OCI-LY1 (cell line): ENCODE data around the gene DIP2C.

Source experiments
- H2AFZ ChIP-seq: fragments of 200-600 bp; sonication (generic), shearing (Covaris generic); 2 replicates; pipeline ENCODE4 v1.6.0; 2014; ENCODE audit warnings: antibody characterized with exemption, mild to moderate bottlenecking, low read length
- H3F3A ChIP-seq: fragments of 200-600 bp; sonication (generic), shearing (Covaris generic); 2 replicates; pipeline ENCODE4 v1.6.0; 2014; ENCODE audit warnings: mild to moderate bottlenecking, antibody characterized with exemption, low read length, moderate library complexity; ENCODE audit not compliant: insufficient read depth
- H3K27ac ChIP-seq: fragments of 200-600 bp; sonication (generic); 2 replicates; pipeline ENCODE4 v1.5.1; 2014; ENCODE audit warnings: low read length, mixed run types, mild to moderate bottlenecking, low read depth; ENCODE audit not compliant: poor library complexity, severe bottlenecking
- H3K27me3 ChIP-seq: fragments of 200-600 bp; sonication (generic); 2 replicates; pipeline ENCODE4 v1.6.0; 2014; ENCODE audit warnings: antibody characterized with exemption, mild to moderate bottlenecking, low read length, moderate library complexity; ENCODE audit not compliant: insufficient read depth
- H3K36me3 ChIP-seq: fragments of 200-600 bp; sonication (generic); 2 replicates; pipeline ENCODE4 v1.6.1; 2014; ENCODE audit warnings: mild to moderate bottlenecking, antibody characterized with exemption, low read length, moderate library complexity, mixed read lengths; ENCODE audit not compliant: insufficient read depth
- H3K4me1 ChIP-seq: fragments of 200-600 bp; sonication (generic); 2 replicates; pipeline ENCODE4 v1.5.1; 2014; ENCODE audit warnings: mild to moderate bottlenecking, low read length, moderate library complexity; ENCODE audit not compliant: insufficient read depth, severe bottlenecking
- H3K4me2 ChIP-seq: fragments of 200-600 bp; sonication (generic), shearing (Covaris generic); 2 replicates; pipeline ENCODE4 v1.6.1; 2014; ENCODE audit warnings: low read length
- H3K4me3 ChIP-seq: fragments of 200-600 bp; sonication (generic); 2 replicates; pipeline ENCODE4 v1.5.1; 2014; ENCODE audit warnings: low read length, low read depth, mild to moderate bottlenecking, mixed read lengths; ENCODE audit not compliant: poor library complexity, severe bottlenecking
- H3K79me2 ChIP-seq: fragments of 200-600 bp; shearing (Covaris generic); 2 replicates; pipeline ENCODE4 v1.6.1; 2016; ENCODE audit warnings: mixed run types, low read length, mixed read lengths; ENCODE audit not compliant: insufficient read depth
- H3K9ac ChIP-seq: fragments of 200-600 bp; sonication (generic), shearing (Covaris generic); 2 replicates; pipeline ENCODE4 v1.6.1; 2014; ENCODE audit warnings: mild to moderate bottlenecking, low read length, mixed read lengths
- H3K9me2 ChIP-seq: fragments of 200-600 bp; sonication (generic), shearing (Covaris generic); 2 replicates; pipeline ENCODE4 v1.6.1; 2014; ENCODE audit warnings: low read depth, mild to moderate bottlenecking, low read length, mixed read lengths
- H3K9me3 ChIP-seq: fragments of 200-600 bp; shearing (Covaris generic); 2 replicates; pipeline ENCODE4 v1.6.1; 2014; ENCODE audit warnings: low read length, mixed read lengths
- H4K20me1 ChIP-seq: fragments of 200-600 bp; sonication (generic), shearing (Covaris generic); 2 replicates; pipeline ENCODE4 v1.6.0; 2016; ENCODE audit warnings: mild to moderate bottlenecking, low read length; ENCODE audit not compliant: insufficient read depth
- CTCF ChIP-seq: fragments of 200-600 bp; sonication (generic), shearing (Covaris generic); IDR thresholded peaks from 2 replicates; pipeline ENCODE4 v1.5.1; 2017; ENCODE audit warnings: mild to moderate bottlenecking, antibody characterized with exemption, low read length, moderate library complexity, mixed read lengths
- EZH2 ChIP-seq: fragments of 200-600 bp; sonication (generic), shearing (Covaris generic); IDR thresholded peaks from 2 replicates; pipeline ENCODE4 v1.8.0; 2017; ENCODE audit warnings: borderline replicate concordance, mixed run types, mild to moderate bottlenecking, antibody characterized with exemption, low read length, moderate library complexity, mixed read lengths

The DIP2C gene

GRCh38 chr10:565676-566075, 123.8 kb downstream of the DIP2C start:
- peak overlapping the region; percentile 100 for H3K27ac ChIP-seq
- H3K9ac ChIP-seq: peak overlapping the region; percentile 67
- H3K4me2 ChIP-seq: peak overlapping the region; percentile 46
- peak overlapping the region; percentile 33 for H3K4me3 ChIP-seq
- H4K20me1 ChIP-seq: no peaks in the 10 kb centered on the region
- H3K36me3 ChIP-seq: peaks cover 28% of the 10 kb centered on the region
- no peak for TF ChIP-seq EZH2
- TF ChIP-seq CTCF: no peak
- H3K4me1 ChIP-seq: peaks cover 86% of the 10 kb centered on the region
- H3K27me3 ChIP-seq: no peaks in the 10 kb centered on the region
- no peaks in the 10 kb centered on the region for H3K9me2 ChIP-seq
- no peak overlapping the region for H2AFZ ChIP-seq
- peaks cover 10% of the 10 kb centered on the region for H3K9me3 ChIP-seq
- H3K79me2 ChIP-seq: peaks cover 44% of the 10 kb centered on the region
- peaks cover 8% of the 10 kb centered on the region for H3F3A ChIP-seq

GRCh38 chr10:565146-565545, 124.3 kb downstream of the DIP2C start:
- Histone ChIP-seq H3K4me1 (peaks cover 92% of the 10 kb centered on the region), H3K9me2 (no peaks in the 10 kb centered on the region), H2AFZ (no peak overlapping the region), H3K9me3 (peaks cover 10% of the 10 kb centered on the region), H3K4me2 (peak overlapping the region; percentile 46), H3K27me3 (no peaks in the 10 kb centered on the region), H3K79me2 (peaks cover 44% of the 10 kb centered on the region), H4K20me1 (no peaks in the 10 kb centered on the region), H3K36me3 (peaks cover 22% of the 10 kb centered on the region), H3K27ac (peak overlapping the region; percentile 100), H3F3A (peaks cover 8% of the 10 kb centered on the region), H3K4me3 (peak overlapping the region; percentile 33), H3K9ac (peak overlapping the region; percentile 67)
- TF ChIP-seq EZH2 (no peak), CTCF (no peak)

DNA sequence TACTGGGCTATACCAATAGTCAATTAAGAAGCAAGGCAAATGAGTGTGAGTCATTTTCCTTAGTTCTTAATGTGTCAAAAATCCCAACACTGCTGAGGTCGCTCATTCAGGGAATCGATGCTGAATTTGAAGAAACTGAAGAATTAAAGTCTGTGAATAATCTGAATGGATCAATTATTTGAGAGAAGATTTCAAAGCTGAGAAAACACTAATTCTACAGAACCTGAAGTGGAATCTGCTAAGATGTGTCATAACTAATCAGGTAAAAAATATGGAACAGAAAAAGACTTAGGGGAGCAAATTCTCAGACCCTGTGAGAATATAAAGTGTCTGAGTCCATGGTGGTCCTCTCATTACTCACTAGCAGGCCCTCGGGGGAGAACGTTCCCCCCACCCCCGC, 125.6 kb downstream of the DIP2C start:
- Histone ChIP-seq H3K9me2 (no peaks in the 10 kb centered on the region), H3K27me3 (no peaks in the 10 kb centered on the region), H3K27ac (peak overlapping the region; percentile 100), H2AFZ (no peak overlapping the region), H3F3A (peaks cover 8% of the 10 kb centered on the region), H3K9ac (peak overlapping the region; percentile 75; the same call in 1 of the 2 replicates), H3K4me3 (peak overlapping the region; percentile 33), H3K4me2 (peak overlapping the region; percentile 68; the same call in 1 of the 2 replicates), H3K9me3 (peaks cover 6% of the 10 kb centered on the region; the same call in 1 of the 2 replicates), H3K4me1 (peaks cover 99% of the 10 kb centered on the region), H3K36me3 (peaks cover 15% of the 10 kb centered on the region), H4K20me1 (no peaks in the 10 kb centered on the region), H3K79me2 (peaks cover 43% of the 10 kb centered on the region)
- TF ChIP-seq CTCF (no peak), EZH2 (no peak)
